DOHH2 (cell line): ENCODE results near the gene MTF1.

ENCODE experiments used
- EZH2phosphoT487 ChIP-seq: fragments of 200-600 bp; sonication (generic); IDR thresholded peaks from 2 replicates; pipeline ENCODE4 v1.6.1; 2017; ENCODE audit warnings: borderline replicate concordance, mild to moderate bottlenecking, antibody characterized with exemption, low read length, moderate library complexity, mixed read lengths
- TF ChIP-seq, protein P1 (sequence below): fragments of 200-600 bp; sonication (generic); IDR thresholded peaks from one replicate; pipeline ENCODE4 v1.5.1; 2014; ENCODE audit warnings: antibody characterized with exemption, mild to moderate bottlenecking, low read depth, low read length; ENCODE audit not compliant: poor library complexity, severe bottlenecking

DNA sequence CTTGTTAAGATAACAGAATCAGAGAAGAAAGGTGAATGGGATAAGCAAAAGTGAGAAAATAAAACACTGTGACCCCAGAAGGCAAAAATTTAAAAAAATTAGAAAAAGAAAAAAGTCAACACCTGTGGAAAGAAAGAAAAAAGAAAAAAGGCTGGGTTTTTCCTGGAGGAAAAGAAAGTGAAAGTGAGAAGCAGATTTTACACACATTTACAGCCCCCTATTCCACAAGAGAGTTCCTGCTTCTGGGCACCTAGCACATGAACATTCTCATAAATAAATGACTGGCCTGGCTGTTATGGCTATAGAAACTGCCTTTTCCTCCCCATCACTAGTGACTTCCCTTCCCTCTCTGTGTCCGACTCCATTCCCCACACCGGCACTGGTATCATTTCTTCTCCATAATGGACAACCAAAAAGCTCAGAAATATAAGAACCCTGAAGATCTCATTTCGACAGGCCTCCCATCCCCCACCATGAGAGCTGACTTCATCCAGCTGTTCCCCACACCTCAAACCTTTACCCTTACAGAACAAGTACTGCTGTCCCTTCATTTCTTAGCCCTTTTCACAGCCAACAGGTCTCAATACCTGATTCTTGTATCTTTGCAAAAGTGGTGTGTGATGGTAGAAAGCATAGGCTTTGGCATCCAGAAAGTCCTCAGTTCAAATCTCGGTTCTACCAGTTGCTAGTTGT, 12.6 kb downstream of the MTF1 start:
- TF ChIP-seq, protein P1, sequence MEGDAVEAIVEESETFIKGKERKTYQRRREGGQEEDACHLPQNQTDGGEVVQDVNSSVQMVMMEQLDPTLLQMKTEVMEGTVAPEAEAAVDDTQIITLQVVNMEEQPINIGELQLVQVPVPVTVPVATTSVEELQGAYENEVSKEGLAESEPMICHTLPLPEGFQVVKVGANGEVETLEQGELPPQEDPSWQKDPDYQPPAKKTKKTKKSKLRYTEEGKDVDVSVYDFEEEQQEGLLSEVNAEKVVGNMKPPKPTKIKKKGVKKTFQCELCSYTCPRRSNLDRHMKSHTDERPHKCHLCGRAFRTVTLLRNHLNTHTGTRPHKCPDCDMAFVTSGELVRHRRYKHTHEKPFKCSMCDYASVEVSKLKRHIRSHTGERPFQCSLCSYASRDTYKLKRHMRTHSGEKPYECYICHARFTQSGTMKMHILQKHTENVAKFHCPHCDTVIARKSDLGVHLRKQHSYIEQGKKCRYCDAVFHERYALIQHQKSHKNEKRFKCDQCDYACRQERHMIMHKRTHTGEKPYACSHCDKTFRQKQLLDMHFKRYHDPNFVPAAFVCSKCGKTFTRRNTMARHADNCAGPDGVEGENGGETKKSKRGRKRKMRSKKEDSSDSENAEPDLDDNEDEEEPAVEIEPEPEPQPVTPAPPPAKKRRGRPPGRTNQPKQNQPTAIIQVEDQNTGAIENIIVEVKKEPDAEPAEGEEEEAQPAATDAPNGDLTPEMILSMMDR = no peak
- TF ChIP-seq EZH2phosphoT487 = no peak
